Measurements from ENCODE around the gene TMEM242.
A peak's percentile ranks its signal among the peaks of the same experiment; 100 is the strongest.

The TMEM242 gene

DNA sequence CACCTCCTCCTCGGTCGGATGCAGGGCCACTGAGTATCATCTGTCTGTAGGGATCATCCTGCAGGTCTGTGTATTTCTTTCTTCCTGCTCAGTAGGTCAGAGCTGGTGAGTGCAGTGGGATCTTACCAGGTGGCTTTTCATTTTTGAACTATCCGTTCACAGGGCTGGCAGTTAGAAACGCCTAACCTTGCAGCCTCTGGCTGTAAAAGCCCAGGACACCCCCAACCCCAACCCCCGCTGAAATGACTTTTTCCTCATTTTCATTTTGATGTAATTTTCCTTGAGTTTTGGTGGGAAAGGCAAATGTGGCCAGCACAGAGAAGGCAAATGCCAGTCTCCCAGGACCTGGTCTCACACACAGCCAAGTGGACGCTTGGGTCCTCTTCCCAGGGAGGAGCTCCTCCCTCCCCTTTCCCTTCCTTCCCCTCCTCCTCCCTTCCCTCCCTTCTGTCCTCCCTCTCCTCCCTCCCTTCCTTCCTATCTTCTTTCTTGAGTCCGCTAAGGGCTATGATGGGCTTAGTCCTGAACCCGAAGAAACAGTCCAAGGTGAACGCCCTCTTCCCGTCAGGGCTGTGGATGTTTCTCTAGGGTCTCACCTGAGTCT, 36.0 kb downstream of the TMEM242 start:
- no peak for DNase-seq

DNA sequence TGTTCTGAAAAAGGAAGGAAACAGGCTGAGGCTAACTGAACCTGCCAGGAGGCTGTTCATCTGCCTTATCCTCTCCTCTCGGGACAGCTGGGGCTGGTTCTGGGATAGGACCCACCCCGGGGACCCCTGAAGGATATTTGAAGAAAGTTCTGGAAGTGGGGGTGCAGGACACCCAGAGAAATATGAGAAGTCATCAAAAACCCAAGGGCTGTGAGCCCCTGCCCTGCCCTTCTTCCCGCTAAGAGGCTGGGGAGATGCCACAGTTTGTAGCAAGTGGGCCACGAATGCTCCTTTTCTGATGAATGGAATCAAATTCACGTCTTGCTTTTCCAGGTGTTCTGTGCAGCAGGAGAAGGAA, 37.9 kb downstream of the TMEM242 start:
- DNase-seq, result no peak

DNA sequence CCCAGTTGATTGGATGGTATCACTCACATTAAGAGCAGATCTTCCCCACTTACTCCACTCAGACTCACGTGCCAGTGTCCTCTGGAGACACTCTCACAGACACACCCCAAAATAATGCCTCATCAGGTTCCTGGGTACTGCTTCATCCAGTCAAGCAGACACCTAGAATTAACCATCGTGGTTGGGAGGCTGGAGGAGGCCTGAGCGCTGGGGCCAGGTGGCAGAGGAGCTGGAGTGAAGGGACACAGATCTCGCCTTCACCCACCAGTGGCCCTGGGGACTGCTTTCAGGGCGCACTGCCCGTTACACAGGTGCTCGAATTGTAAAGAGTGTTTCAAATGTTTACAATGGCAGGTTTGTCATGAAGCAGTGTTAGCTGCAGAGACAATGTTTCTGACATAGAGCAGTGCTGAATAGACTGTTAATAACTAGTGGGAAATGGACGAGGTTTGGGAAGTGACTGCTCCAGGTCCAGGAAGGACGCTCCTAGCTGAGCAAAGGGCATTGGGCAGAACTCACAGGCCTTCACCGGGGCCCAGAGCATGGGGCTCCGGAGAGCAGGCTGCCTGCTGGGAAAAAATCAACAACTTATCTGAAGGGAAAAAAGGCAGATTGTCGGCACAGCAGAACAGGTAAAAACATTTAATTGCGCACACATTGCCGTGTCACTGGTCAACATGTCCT, 38.4 kb downstream of the TMEM242 start:
- DNase-seq, result no peak

DNA sequence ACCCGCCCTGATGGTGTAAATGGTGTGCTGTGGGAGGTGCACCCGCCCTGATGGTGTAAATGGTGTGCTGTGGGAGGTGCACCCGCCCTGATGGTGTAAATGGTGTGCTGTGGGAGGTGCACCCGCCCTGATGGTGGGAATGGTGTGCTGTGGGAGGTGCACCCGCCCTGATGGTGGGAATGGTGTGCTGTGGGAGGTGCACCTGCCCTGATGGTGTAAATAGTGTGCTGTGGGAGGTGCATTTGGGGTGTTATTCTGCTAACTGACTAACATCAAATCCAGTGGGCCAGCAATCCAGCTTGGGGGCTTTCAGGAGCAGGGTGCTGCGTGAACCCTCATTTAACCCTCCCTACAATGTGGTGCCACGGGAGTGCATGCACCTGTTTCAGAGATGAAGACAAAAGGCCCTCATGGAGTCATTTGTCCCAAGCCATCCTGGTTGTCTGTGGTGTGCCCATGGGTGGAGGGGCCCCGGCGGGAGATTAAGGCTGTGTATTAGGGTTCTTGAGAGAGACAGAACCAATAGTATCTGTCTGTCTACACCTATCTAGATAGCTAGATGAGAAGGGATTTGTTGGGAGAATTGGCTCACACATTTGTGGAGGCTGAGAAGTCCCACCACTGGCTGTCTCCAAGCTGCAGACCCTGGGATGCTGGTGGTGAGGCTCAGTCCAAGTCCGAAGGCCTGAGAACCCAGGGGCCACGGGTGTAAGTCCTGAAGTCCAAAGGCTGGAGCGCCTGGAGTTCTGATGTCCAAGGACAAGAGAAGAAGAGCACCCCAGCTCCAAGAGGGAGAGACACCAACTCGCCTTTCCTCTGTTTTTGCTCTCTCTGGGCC, 39.2 kb downstream of the TMEM242 start:
- DNase-seq, result no peak

DNA sequence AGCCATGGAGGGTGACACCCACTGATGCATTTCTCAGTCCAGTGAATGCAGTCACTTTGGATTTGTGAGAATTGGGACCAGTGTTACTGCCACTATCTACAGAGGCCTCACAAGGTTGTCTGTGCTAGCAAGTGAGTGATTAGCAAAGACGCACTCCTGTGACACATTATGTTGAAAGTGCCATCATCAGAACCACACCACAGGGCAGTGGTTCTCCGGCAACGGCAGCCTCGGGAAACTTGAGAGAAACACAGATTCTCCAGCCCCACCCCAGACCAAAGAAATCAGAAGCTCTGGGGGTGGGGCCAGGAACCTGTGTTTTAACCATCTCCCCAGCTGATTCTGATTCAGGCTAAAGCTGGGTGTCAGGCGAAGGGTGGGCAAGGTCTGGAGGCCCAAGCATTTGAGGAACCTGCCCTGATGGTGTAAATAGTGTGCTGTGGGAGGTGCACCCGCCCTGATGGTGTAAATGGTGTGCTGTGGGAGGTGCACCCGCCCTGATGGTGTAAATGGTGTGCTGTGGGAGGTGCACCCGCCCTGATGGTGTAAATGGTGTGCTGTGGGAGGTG, 39.9 kb downstream of the TMEM242 start:
- DNase-seq, result no peak

DNA sequence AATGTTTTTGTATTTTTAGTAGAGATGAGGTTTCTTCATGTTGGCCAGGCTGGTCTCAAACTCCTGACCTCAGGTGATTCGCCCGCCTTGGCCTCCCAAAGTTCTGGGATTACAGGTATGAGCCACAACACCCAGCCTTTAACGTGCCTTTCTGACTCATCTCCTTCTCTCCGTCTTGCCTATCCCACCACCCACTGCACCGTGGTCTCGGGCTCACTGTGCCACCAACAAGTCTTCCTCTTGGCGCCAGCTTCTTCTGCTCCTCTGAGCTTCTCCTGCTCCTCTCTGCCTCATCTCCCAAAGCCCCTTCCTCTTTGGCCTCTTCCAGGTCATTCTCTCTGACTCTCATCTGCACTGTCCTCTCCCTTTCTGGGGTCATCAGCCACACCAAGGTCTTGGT, 41.0 kb downstream of the TMEM242 start:
- no peak for DNase-seq

DNA sequence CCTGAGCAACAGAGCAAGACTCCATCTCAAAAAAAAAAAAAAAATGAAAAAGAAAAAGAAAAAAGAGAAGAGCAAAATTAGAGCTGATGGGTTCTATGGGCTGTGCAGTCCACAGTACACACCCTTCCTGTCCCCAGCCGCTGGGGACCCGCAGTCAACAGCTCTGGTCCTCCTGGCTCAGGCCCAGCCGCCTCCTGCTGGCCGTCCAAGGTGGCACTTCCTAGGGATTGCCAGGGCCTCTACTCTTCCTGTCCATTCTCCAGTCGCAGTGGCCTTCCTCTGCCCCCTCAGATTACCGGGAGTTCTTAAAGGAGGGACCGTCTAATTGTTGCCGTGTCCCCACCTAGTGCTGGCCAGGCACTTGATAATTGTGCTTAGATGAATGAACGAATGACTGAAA, 41.7 kb downstream of the TMEM242 start:
- DNase-seq, result peak; percentile 20 to 40

DNA sequence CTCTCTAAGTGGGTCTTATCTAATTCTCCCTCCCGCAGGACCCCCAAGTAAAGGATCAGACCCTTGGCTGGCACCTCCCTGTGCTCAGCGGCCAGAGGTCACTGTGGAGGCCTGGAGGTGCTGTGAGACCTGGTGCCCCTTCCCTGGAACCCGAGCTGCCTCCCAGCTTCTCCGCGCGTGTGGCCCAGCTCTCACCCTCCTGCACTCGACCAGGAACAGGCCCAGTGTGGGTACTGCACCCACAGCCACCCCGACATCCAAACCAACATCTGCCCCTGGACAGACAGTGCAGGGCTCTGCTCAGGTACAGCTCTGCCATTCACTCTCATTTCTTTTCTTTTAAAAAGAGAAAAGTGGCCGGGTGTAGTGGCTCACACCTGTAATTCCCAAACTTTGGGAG, 42.4 kb downstream of the TMEM242 start:
- no peak for DNase-seq

DNA sequence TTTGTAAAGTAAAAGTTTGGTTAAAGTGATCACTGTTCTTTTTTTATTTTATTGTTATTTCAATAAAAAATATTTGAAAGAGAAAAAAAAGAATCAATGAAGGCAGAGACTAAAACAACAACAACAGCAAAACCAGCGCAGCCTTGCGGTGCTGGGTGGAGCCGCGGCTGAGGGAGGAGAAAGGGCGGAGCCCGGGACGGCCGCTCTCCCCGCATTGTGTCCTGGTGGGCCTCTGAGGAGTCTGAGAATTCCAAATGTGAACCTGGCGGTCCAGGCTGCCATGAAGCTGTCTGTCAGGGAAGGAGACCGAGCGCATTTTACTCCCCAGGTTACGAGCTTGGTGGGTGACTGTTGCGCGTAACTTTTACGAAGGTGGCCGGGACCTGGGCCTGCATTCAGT, 43.2 kb downstream of the TMEM242 start:
- no peak for DNase-seq

DNA sequence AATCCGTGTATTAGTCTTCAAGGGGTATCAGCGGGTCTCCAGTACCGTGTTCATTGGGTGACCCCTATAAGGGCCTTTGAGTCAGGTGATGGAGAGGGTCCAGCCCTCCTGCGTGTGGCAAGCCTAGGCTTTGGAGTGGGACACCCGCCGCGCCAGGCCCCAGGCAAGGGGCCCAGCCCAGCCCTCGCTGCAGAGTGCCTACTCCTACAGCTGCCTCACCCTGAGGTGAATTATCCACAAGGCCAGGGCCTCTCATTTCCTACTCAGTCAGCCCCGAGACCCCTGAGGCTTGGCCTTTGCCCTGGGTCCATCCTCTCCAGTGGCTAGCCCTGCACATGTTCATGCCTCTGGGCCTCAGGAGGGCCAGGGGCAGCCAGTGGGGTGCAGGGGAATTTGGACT, 45.1 kb downstream of the TMEM242 start:
- DNase-seq, result no peak

DNA sequence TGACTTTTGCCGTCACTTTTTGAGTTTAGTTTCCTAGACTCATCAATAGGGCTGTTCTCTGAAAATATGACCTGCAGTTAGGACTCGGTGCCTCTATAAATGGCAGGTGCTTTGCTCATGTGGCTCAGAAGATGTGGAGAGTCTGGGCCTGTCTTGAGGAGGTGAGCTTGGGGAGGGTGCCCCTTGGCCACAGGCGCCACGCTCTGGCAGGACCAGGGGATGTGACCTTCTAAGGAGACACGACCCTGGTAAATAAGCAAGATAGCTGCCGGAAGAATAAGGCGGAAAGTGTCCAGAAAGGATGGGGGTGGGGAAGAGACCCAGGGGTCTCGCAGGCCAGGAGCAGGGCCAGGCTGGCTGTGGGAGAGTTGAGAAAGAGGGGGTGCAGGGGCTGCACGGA, 46.6 kb downstream of the TMEM242 start:
- no peak for DNase-seq

DNA sequence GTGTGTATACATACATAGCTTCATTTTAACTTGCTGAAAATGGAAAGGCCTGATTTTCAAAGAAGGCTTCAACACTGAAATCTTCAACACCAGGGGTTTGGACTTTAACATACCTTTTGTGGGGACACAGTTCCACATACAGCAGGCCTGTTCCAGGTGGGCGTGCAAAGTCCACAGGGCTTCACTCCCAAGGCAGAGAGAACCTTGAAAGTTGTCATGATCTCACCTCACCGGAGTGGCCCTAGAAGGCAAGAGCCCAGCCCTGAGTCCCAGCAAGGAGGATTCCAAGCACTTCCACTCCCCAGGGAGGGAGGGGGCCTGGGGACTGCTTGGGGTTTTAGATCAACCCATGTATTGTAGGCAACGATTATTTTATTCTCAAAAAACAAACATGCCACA, 47.2 kb downstream of the TMEM242 start:
- no peak for DNase-seq

DNA sequence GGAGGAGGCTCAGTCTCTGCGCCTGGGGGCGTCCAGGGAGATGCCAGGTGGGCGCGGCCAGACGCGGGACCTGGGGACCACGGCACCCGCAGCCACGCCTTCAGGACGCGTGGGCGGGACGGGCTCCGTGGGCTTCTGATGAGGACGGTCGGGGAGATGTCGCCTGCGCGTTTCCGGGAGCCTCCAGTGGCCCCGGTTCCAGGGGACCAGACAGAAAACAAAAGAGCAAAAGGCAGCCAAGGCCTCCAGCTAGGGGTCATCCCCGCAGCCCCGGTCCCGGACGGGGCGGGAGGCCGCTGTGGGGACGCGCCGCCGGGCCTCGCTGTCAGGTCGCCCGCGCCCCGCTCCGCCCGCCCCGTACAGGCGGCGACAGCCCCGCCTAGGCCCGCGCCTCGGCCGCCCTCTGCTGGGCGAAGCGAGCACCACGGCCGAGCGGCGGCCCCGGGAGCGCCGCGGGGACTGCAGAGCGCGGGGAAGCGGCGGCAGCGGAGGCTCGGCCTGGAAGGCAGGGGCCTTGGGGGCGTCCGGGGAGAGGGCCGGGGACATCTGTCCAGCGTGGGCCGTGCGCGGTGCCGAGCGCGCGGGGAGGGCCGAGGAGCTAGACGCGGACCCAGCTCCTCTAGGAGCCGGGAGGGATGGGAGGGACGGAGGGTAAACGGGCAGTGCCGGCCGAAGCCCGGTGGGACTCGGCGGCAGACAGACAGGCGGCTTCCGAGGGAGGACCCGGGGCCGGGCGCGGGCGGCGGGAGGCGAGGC, 48.7 kb downstream of the TMEM242 start:
- DNase-seq, result peak; percentile 87 to 95

DNA sequence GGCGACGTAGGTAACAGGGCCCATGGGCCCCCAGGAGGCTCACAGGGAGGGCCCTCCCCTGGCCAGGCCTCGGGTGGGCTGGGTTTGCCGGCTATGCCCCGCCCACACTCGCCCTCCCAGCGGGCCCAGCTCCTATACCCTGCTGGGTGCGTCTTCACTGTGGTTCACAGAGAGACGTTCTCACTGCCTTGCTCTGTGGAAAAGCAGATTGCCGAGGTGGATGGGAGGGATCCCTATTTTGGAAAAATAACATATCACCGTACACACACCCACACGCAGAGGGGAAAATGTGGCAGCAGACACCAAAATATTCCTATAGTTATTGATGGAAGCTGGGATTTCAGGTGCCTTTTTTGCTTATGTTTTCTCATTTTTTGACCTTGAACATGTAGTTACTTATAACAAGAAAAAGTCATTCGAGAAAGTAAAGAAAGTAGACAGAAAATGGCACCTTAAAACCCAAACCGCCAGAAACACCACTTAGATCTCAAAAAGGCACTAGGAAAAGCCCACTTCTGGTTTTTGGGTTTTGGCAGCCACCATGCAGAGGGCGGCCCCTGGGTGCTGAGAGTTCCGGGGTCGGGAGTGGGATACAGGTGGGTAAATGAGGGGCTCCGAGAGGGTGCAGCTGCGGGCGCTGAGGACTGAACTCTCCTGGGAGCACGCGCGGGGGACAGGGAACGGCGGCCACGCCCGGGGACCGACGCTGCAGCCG, 49.4 kb downstream of the TMEM242 start:
- peak; percentile 14 to 45 for DNase-seq

DNA sequence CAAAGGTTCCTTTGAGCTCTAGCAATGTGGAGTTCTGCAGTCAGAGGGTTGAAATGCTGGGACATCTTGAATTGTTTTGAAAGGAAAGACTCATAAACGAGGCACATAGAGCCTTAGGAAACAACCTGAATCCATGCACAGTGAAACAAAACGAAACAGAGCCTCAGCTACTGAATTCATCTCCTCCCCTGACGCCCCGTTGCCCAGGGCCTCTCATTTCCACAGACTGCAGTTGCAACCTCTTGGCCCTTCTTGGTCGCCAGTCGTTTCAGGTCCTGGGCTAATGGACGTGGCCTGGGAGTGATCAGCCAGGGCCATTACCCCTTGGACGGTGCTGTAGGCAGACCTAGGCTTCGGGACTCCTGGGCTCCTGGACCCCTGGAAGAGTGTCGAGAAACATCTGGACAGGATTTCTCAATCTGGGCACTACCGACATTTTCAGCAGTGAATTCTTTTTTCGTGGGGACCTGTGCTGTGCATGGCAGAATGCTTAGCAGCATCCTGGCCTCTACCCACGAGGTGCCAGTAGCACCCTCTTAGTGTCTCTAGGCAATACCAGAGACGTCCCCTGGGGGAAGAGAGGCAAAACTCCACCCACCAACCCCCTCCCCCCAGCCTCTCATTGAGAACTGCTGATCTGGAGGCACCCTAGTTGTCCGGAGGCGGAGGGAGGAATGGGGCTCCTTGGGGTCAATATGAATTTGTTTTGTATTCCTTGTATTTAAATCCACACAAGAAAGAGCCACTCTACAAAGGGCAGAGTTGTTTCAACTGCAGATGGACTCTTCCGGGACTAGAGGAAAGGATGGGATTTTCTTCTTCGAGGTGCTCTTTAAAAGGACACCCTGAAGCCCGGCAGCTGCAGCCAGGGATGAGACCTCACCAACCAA, 50.2 kb downstream of the TMEM242 start:
- no peak for DNase-seq

DNA sequence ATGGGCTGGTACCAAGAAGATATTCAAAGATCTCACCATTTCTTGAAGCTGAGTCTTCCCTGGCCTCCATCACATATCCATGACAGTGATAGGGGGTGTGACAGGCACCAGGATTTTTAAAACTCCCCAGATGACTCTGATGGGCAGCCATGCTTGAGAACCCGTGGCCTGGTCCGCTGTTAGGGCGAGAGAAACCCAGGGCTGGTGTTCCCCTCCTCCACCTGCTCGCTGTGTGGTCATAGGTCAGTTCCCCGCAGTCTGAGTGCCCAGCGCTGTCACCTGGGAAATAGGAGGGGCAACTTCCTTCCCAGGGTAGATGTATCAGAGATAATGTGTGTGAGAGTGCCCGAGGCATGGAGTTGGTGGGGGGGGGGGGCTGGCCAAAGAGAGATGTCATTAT, 50.9 kb downstream of the TMEM242 start:
- no peak for DNase-seq

DNA sequence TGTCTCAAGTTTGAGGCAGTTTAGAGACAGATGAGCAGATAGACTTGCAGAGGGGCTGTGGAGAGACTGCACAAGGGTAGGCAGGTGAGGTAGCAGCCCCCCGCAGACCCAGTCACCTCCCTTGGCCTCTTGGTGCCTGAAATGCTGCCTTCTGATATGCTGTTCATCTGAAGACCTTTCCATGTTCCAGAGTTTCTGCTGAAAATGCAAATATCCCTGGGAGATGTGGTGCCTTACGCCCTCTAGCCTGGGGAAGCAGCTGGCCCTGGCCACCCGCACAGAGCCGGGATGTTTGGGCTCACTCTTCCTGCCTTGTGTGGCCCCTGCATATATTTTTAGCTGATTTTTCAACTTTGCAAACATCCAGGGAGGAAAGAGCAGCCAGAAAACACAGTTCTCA, 51.4 kb downstream of the TMEM242 start:
- DNase-seq, result no peak

DNA sequence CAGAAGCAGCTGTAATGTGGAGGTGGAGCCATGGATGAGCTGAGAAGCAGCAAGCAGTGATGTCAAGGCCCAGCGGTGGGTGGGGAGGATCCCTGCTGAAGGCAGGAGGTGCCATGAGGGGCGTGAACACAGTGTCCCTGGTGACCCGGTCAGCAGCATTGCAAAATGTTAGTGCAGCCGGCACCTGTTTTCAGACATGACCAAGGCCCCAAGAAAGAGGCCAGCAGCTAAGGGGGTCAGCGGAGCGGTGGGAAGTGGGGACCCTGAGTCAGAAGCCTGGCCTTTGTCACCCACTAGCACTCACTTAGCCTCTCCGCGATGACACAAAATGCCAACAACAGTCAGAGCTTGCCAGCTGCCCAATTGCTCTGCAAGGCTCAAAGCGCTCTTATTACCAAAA, 51.9 kb downstream of the TMEM242 start:
- DNase-seq, result no peak

DNA sequence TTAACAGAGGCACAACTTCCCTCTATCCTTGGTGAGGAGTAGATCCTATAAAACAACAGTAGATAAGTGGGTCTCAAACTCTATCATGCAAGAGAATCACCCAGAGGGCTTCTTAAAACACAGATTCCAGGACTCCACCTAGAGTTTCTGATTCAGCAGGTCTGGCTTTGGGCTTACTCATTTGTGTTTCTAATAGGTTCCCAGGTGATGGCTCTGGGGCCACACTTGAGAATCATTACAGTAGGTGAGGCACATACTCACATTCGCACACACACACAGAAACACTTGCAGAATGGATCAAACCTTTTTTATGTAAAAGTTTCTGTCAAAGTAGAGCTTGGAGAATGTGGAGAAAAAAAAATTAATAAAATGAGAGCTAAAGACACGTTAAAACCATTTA, 52.4 kb downstream of the TMEM242 start:
- DNase-seq, result no peak

DNA sequence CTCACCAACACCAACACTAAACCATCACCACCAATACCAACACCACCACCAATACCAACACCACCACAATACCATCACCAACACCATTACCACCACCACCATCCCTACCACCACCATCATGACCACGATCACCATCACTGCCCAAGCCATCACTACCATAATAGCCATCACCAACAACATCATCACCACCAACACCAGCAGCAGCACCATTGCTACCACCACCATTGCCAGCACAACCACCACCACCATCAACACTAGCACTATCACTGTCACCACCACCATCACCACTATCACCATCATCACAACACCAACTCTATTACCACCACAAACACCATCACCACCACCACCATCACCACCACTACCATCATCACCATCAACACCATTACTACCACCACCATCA, 53.0 kb downstream of the TMEM242 start:
- no peak for DNase-seq

DNA sequence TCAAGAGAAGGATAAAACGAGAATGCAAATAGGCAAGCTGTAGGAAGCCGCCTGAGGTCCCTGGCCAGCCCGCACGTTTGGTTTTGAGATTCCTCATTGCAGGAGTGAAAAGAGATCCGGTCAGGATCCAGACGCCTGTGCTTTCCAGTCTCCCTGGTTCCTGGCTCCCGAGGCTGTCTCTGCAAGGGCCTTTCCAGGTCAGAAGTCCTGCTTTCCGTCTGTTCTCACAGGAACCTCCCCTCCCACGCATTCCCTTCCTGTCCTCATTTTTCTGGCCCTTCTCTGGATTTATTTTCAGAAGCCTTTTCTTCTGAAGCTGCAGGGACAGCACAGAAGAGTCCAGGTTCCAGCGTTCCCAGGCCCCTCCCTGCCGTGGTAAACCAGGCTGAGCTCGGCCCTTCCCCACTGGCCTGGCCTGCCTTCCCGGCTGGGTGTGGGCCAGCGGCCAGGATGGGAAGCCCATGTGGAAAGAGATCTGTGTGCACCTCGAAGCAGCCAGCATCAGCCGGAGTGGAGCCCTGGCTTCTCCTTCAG, 54.0 kb downstream of the TMEM242 start:
- DNase-seq, result no peak

Data from inflammatory macrophage treated with lipopolysaccharide for 1 hour (primary cell).